Natural killer cell (primary cell): Measurements from ENCODE around the gene TBCEL. TPM values are rescaled to one million over a fixed set of nuclear protein-coding genes. Genes with fewer than 3 reads are reported as not detected.
A peak's percentile ranks its signal among the peaks of the same experiment; 100 is the strongest.

Experiments used
- ATAC-seq, 3 donors: fragments of 150-1000 bp in 2 of 3; fragments of 200-7000 bp in 1 of 3; cut with Tn5 transposase; 1 replicate in 1 of 3; 2 replicates in 2 of 3; pipeline ENCODE4 v1.10.0; 2021; ENCODE audit warnings: mild to moderate bottlenecking in 2 of 3, moderate library complexity in 2 of 3
- DNase-seq, 2 donors: peaks; one replicate each; pipeline versions ENCODE4 v3.0.0 to v3.0.0-alpha.2; 2013 to 2021; ENCODE audit warnings: mixed read lengths in 1 of 2
- H3K27ac ChIP-seq: one replicate; pipeline ENCODE4 v1.5.1; 2013; ENCODE audit warnings: mild to moderate bottlenecking, low read length
- H3K27me3 ChIP-seq: one replicate; pipeline ENCODE4 v1.6.1; 2013; ENCODE audit warnings: low read length; ENCODE audit not compliant: control insufficient read depth, insufficient read depth
- H3K36me3 ChIP-seq: one replicate; pipeline ENCODE4 v1.6.1; 2013; ENCODE audit warnings: low read length; ENCODE audit not compliant: control insufficient read depth, insufficient read depth
- H3K4me1 ChIP-seq: one replicate; pipeline ENCODE4 v1.6.1; 2013; ENCODE audit warnings: low read length; ENCODE audit not compliant: control insufficient read depth, insufficient read depth
- H3K4me3 ChIP-seq: one replicate; pipeline ENCODE4 v1.5.1; 2013; ENCODE audit warnings: low read length
- H3K9me3 ChIP-seq: one replicate; pipeline ENCODE4 v1.6.1; 2013; ENCODE audit warnings: low read length; ENCODE audit not compliant: control insufficient read depth, insufficient read depth
- H3K27ac Mint-ChIP-seq, 2 donors: one replicate each; pipeline ENCODE4 v1.8.0; 2022; ENCODE audit warnings: mild to moderate bottlenecking in 2 of 2, mixed read lengths in 2 of 2, moderate library complexity in 1 of 2
- H3K27me3 Mint-ChIP-seq, 2 donors: one replicate each; pipeline ENCODE4 v1.8.0; 2022; ENCODE audit warnings: low read depth in 2 of 2, mixed read lengths in 2 of 2
- H3K36me3 Mint-ChIP-seq: one replicate; pipeline ENCODE4 v1.8.0; 2022; ENCODE audit warnings: mixed read lengths
- H3K4me1 Mint-ChIP-seq, 2 donors: one replicate each; pipeline ENCODE4 v1.8.0; 2022; ENCODE audit warnings: mixed read lengths in 2 of 2
- H3K4me3 Mint-ChIP-seq: one replicate; pipeline ENCODE4 v1.8.0; 2022; ENCODE audit warnings: mild to moderate bottlenecking, moderate library complexity, mixed read lengths
- H3K9me3 Mint-ChIP-seq, 2 donors: one replicate each; pipeline ENCODE4 v1.8.0; 2022; ENCODE audit warnings: mixed read lengths in 2 of 2
- WGBS: methylation state at CpG from one replicate; pipeline ENCODE4 v1.1.7; 2013; ENCODE audit warnings: missing lambda C conversion rate; ENCODE audit not compliant: insufficient coverage; 5-methylcytosine and 5-hydroxymethylcytosine counted together
- intact Hi-C: fragments of 100-400 bp; cut with micrococcal nuclease; formaldehyde crosslinking; loops from one replicate; pipeline ENCODE4 v1.14.2; 2022
- total RNA-seq, 4 donors: library from RNA; stranded (reverse); fragments of 120-200 nt in 1 of 4; gene quantifications; one replicate each; pipeline versions ENCODE4 v1.2.3 to v1.2.4, GENCODE V29; 2013 to 2022
- TF ChIP-seq, protein P1 (sequence below): fragments of 200-600 bp; IDR thresholded peaks from one replicate; pipeline ENCODE4 v1.8.0; 2022; ENCODE audit warnings: antibody characterized with exemption

TBCEL gene
- total RNA-seq, 3 donors from 2014 or later (not counting 1 experiment from before 2014, with no cell fraction given): 34.0 to 40.2 (median 37.9) TPM

DNA sequence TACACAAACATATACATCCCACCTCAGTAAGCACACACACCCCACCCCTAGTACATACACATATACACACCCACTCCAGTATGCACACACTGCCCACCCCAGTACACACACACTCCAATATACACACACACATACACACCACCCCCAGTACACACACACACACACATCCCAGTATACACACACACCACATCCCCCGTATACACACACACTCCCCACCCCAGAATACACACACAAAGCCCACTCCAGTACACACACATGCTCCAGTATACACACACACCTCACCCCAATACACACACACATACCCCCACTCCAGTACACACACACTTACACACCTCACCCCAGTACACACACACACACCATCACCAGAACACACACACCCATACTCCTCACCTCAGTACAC, 84.5 kb downstream of the TBCEL start:
- no peaks in the 10 kb centered on the region for H3K27me3 ChIP-seq
- Mint-ChIP-seq H3K36me3 (no peaks in the 10 kb centered on the region), H3K9me3 (no peaks in the 10 kb centered on the region), H3K4me1 (peaks cover 0 to 14% of the 10 kb centered on the region in 2 donors), H3K27ac (no peak overlapping the region), H3K4me3 (no peak overlapping the region), H3K27me3 (peaks cover 10 to 36% of the 10 kb centered on the region in 2 donors)
- intact Hi-C loops: no loop called here
- H3K36me3 ChIP-seq: no peaks in the 10 kb centered on the region
- no peaks in the 10 kb centered on the region for H3K9me3 ChIP-seq
- H3K4me1 ChIP-seq: no peaks in the 10 kb centered on the region
- H3K27ac ChIP-seq: no peak overlapping the region
- no peak overlapping the region for H3K4me3 ChIP-seq
- TF ChIP-seq, protein P1, sequence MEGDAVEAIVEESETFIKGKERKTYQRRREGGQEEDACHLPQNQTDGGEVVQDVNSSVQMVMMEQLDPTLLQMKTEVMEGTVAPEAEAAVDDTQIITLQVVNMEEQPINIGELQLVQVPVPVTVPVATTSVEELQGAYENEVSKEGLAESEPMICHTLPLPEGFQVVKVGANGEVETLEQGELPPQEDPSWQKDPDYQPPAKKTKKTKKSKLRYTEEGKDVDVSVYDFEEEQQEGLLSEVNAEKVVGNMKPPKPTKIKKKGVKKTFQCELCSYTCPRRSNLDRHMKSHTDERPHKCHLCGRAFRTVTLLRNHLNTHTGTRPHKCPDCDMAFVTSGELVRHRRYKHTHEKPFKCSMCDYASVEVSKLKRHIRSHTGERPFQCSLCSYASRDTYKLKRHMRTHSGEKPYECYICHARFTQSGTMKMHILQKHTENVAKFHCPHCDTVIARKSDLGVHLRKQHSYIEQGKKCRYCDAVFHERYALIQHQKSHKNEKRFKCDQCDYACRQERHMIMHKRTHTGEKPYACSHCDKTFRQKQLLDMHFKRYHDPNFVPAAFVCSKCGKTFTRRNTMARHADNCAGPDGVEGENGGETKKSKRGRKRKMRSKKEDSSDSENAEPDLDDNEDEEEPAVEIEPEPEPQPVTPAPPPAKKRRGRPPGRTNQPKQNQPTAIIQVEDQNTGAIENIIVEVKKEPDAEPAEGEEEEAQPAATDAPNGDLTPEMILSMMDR: no peak
- DNase-seq: no peak
- no peak for ATAC-seq
- WGBS: 89% methylated on average over 1 of the region's 1 CpG

DNA sequence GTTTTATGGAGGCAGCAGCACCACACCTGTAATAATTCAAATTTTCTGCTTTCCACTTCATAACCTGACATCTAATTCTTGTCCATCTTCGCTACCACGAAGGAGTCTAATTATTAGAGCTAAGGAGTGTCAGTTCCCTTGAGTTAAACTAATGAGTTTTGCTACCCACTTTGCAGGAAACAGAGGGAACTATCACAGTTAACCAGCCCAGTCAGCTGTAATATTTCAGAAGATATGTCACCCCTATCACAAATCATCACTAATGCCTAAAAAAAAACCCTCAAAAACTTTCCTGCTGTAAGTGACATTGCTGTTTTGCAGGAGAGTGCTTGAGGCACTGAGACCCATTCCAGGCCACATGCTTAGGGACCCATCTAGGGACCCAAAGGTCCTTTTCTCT, 85.6 kb downstream of the TBCEL start:
- Mint-ChIP-seq H3K9me3 (no peaks in the 10 kb centered on the region), H3K4me1 (peaks cover 0 to 14% of the 10 kb centered on the region in 2 donors), H3K4me3 (no peak overlapping the region), H3K27me3 (peaks cover 13 to 36% of the 10 kb centered on the region in 2 donors), H3K36me3 (no peaks in the 10 kb centered on the region), H3K27ac (no peak overlapping the region)
- H3K9me3 ChIP-seq: no peaks in the 10 kb centered on the region
- no peaks in the 10 kb centered on the region for H3K27me3 ChIP-seq
- intact Hi-C loops: no loop called here
- DNase-seq (no peak), ATAC-seq (no peak)
- no peaks in the 10 kb centered on the region for H3K36me3 ChIP-seq
- TF ChIP-seq, protein P1: no peak
- no peak overlapping the region for H3K27ac ChIP-seq
- no peak overlapping the region for H3K4me3 ChIP-seq
- H3K4me1 ChIP-seq: no peaks in the 10 kb centered on the region
- 76% methylated on average over 2 of the region's 2 CpGs for WGBS

DNA sequence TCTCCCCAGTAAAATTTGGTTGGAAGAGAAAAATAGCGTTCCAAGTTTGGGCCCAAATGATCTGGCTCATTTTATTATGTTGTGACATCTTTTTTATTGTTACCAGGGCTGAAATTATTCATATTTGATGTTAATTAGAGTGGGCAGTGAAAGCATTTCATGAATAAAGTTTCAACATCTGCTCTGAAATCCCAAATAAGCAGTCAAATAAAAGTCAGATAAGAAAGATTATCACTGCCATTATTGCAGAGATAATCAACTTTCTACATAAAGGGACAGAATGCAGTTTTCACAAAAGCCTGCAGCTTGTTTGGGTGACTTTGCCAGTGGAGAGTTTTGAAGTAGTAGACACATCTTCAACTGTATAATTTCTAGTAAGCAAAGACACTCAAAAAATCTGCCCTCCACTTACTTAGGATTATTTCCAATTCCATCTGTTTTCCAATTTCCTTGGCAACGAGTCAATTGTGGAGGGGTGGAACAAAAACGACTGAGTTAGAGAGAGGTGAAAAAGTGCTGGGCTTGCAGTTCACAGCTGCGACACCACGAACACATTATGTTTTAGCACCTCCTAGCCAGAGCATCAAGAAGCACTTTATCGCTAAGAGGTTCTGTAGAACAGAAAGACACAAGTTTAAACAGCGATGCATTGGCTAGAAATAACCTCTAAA, 86.1 kb downstream of the TBCEL start:
- TF ChIP-seq, protein P1: no peak
- H3K4me3 Mint-ChIP-seq: no peak overlapping the region
- ATAC-seq (peak; percentile 46 to 67 (median 46)), DNase-seq (no peak)
- no peaks in the 10 kb centered on the region for H3K9me3 Mint-ChIP-seq
- H3K27ac ChIP-seq: no peak overlapping the region
- 59% methylated on average over 7 of the region's 7 CpGs for WGBS
- H3K4me3 ChIP-seq: no peak overlapping the region
- H3K36me3 Mint-ChIP-seq: no peaks in the 10 kb centered on the region
- no peaks in the 10 kb centered on the region for H3K27me3 ChIP-seq
- intact Hi-C loops: loop anchor here (5.0 kb wide), 1 partner anchor 773 kb away; the partner anchor contains the start of gene ARHGEF12
- H3K9me3 ChIP-seq: no peaks in the 10 kb centered on the region
- no peaks in the 10 kb centered on the region for H3K36me3 ChIP-seq
- H3K4me1 ChIP-seq: no peaks in the 10 kb centered on the region
- H3K4me1 Mint-ChIP-seq: peaks cover 0 to 14% of the 10 kb centered on the region in 2 donors
- peaks cover 13 to 36% of the 10 kb centered on the region in 2 donors for H3K27me3 Mint-ChIP-seq
- H3K27ac Mint-ChIP-seq: no peak overlapping the region
